GM23338 (cell line): ENCODE results near the gene RBP3. TPM values are rescaled to one million over a fixed set of nuclear protein-coding genes. Genes with fewer than 3 reads are reported as not detected.

Experiments
- ATAC-seq: fragments of 200-7000 bp; cut with Tn5 transposase; 3 replicates; pipeline ENCODE4 v1.9.1; 2020
- DNase-seq: peaks from one replicate; pipeline ENCODE4 v3.0.0-alpha.2; 2015; ENCODE audit warnings: low spot score
- H2AFZ ChIP-seq: fragments of 200-600 bp; sonication (generic); 2 replicates; pipeline ENCODE4 v1.8.0; 2016; ENCODE audit warnings: antibody characterized with exemption, mild to moderate bottlenecking, moderate library complexity
- H3F3A ChIP-seq: fragments of 200-600 bp; sonication (generic); replicated peaks from 2 replicates; pipeline ENCODE4 v1.8.0; 2017; ENCODE audit warnings: antibody characterized with exemption, mixed run types, low read depth
- H3K27ac ChIP-seq: fragments of 200-600 bp; sonication (generic); 2 replicates; pipeline ENCODE4 v1.6.1; 2016; ENCODE audit warnings: low read depth
- H3K27me3 ChIP-seq: fragments of 200-600 bp; sonication (generic); 2 replicates; pipeline ENCODE4 v1.8.0; 2016; ENCODE audit warnings: mild to moderate bottlenecking, mixed run types, moderate library complexity; ENCODE audit not compliant: insufficient read depth
- H3K36me3 ChIP-seq: fragments of 200-600 bp; sonication (generic); 2 replicates; pipeline ENCODE4 v1.8.0; 2016; ENCODE audit warnings: mild to moderate bottlenecking; ENCODE audit not compliant: insufficient read depth
- H3K4me1 ChIP-seq: fragments of 200-600 bp; sonication (generic); 2 replicates; pipeline ENCODE4 v1.8.0; 2016; ENCODE audit warnings: mild to moderate bottlenecking, moderate library complexity; ENCODE audit not compliant: insufficient read depth
- H3K4me2 ChIP-seq: fragments of 200-600 bp; sonication (generic); 2 replicates; pipeline ENCODE4 v1.7.1; 2017; ENCODE audit warnings: mixed run types
- H3K4me3 ChIP-seq: fragments of 200-600 bp; sonication (generic); 2 replicates; pipeline ENCODE4 v1.6.1; 2016; ENCODE audit warnings: mixed run types
- H3K79me2 ChIP-seq: fragments of 200-600 bp; sonication (generic); replicated peaks from 2 replicates; pipeline ENCODE4 v1.8.0; 2017; ENCODE audit warnings: mild to moderate bottlenecking; ENCODE audit not compliant: insufficient read depth
- H3K9me2 ChIP-seq: fragments of 200-600 bp; sonication (generic); 2 replicates; pipeline ENCODE4 v1.8.0; 2017; ENCODE audit not compliant: insufficient read depth
- H4K20me1 ChIP-seq: fragments of 200-600 bp; sonication (generic); replicated peaks from 2 replicates; pipeline ENCODE4 v1.8.0; 2017; ENCODE audit warnings: mild to moderate bottlenecking; ENCODE audit not compliant: insufficient read depth
- H3K27ac Mint-ChIP-seq: 2 replicates; pipeline ENCODE4 v1.8.0; 2020; ENCODE audit warnings: inconsistent platforms, mild to moderate bottlenecking, moderate library complexity, mixed read lengths
- H3K27me3 Mint-ChIP-seq: 3 replicates; pipeline ENCODE4 v1.8.0; 2022; ENCODE audit warnings: low read depth, mild to moderate bottlenecking, moderate library complexity, mixed read lengths, inconsistent platforms; ENCODE audit not compliant: insufficient read depth, poor library complexity
- H3K36me3 Mint-ChIP-seq: 3 replicates; pipeline ENCODE4 v1.8.0; 2021; ENCODE audit warnings: low read depth, mild to moderate bottlenecking, inconsistent platforms, moderate library complexity, mixed read lengths
- H3K4me1 Mint-ChIP-seq: 3 replicates; pipeline ENCODE4 v1.8.0; 2020; ENCODE audit warnings: mild to moderate bottlenecking, inconsistent platforms, mixed read lengths
- H3K4me3 Mint-ChIP-seq: 3 replicates; pipeline ENCODE4 v1.8.0; 2021; ENCODE audit warnings: moderate library complexity, mild to moderate bottlenecking, inconsistent platforms, mixed read lengths
- H3K9me3 Mint-ChIP-seq: 3 replicates; pipeline ENCODE4 v1.8.0; 2020; ENCODE audit warnings: moderate library complexity, mild to moderate bottlenecking, inconsistent platforms, mixed read lengths
- EZH2 ChIP-seq: fragments of 200-600 bp; sonication (generic); IDR thresholded peaks from one replicate; pipeline ENCODE4 v1.8.0; 2017; ENCODE audit warnings: antibody characterized with exemption, mild to moderate bottlenecking, low read depth; ENCODE audit not compliant: unreplicated experiment
- REST ChIP-seq: IDR thresholded peaks from one replicate; pipeline ENCODE4 v1.6.1; 2018; ENCODE audit warnings: antibody characterized with exemption; ENCODE audit not compliant: unreplicated experiment
- STAT1 ChIP-seq: IDR thresholded peaks from one replicate; pipeline ENCODE4 v1.6.1; 2016; ENCODE audit warnings: antibody characterized with exemption; ENCODE audit not compliant: unreplicated experiment
- ZNF114 ChIP-seq: fragments of 250-450 bp; sonication (Bioruptor Pico); IDR thresholded peaks from 2 replicates; pipeline ENCODE4 v1.5.0; 2020; ENCODE audit warnings: mild to moderate bottlenecking, moderate library complexity
- polyA plus RNA-seq: library from polyadenylated mRNA; unstranded; fragments of >200 nt; fragmentation: Nextera tagmentation; extraction: Ambion mirVana; gene quantifications from 2 replicates; pipeline ENCODE4 v1.2.1, GENCODE V29; 2016
- total RNA-seq: library from RNA; depleted of rRNA; stranded (reverse); fragments of >200 nt; shearing (Covaris generic); gene quantifications from 2 replicates; pipeline ENCODE4 v1.2.3, GENCODE V29; 2014
- TF ChIP-seq, protein P1 (sequence below), 2 experiments: fragments of 200-600 bp in 1 of 2; sonication (generic) in 1 of 2; conservative IDR thresholded peaks; 2 replicates each; pipeline versions ENCODE4 v1.5.1 to v1.6.1; 2016 to 2017; ENCODE audit warnings: antibody characterized with exemption in 2 of 2, low read depth in 2 of 2, mild to moderate bottlenecking in 2 of 2, moderate library complexity in 1 of 2
- TF ChIP-seq, protein P2 (sequence below): fragments of 250-450 bp; sonication (Bioruptor Pico); IDR thresholded peaks from 2 replicates; pipeline ENCODE4 v1.5.0; 2020; ENCODE audit warnings: mild to moderate bottlenecking, moderate library complexity

RBP3 gene
- total and polyA plus RNA-seq, 2 experiments from 2014 or later = not detected

GRCh38 chr10:47403446-47404318, 55.5 kb downstream of the RBP3 start:
- no peaks in the 10 kb centered on the region for H3K27me3 ChIP-seq
- Mint-ChIP-seq H3K27ac (peak overlapping the region; percentile 33; the same call in 1 of the 2 replicates), H3K4me3 (no peak overlapping the region; the same call in 2 of the 3 replicates), H3K27me3 (peaks cover 10% of the 10 kb centered on the region), H3K9me3 (no peaks in the 10 kb centered on the region), H3K4me1 (peaks cover 25% of the 10 kb centered on the region), H3K36me3 (no peaks in the 10 kb centered on the region)
- H3K4me1 ChIP-seq = peaks cover 9% of the 10 kb centered on the region; the same call in 1 of the 2 replicates
- H3K79me2 ChIP-seq = no peaks in the 10 kb centered on the region
- H3K4me2 ChIP-seq = 0 out of 2 replicates have a peak overlapping the region, but pooled peaks have one; percentile 57
- TF ChIP-seq, protein P1, sequence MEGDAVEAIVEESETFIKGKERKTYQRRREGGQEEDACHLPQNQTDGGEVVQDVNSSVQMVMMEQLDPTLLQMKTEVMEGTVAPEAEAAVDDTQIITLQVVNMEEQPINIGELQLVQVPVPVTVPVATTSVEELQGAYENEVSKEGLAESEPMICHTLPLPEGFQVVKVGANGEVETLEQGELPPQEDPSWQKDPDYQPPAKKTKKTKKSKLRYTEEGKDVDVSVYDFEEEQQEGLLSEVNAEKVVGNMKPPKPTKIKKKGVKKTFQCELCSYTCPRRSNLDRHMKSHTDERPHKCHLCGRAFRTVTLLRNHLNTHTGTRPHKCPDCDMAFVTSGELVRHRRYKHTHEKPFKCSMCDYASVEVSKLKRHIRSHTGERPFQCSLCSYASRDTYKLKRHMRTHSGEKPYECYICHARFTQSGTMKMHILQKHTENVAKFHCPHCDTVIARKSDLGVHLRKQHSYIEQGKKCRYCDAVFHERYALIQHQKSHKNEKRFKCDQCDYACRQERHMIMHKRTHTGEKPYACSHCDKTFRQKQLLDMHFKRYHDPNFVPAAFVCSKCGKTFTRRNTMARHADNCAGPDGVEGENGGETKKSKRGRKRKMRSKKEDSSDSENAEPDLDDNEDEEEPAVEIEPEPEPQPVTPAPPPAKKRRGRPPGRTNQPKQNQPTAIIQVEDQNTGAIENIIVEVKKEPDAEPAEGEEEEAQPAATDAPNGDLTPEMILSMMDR (conservative IDR thresholded peaks at IDR 0.05; ENCODE audit: low read depth in 2 of 2) = peak in 1 of 2 experiments; percentile 30; a peak in 1 of 4 replicates
- no peak for TF ChIP-seq REST
- no peaks in the 10 kb centered on the region for H3F3A ChIP-seq
- ATAC-seq = peak; percentile 37
- no peaks in the 10 kb centered on the region for H4K20me1 ChIP-seq
- no peaks in the 10 kb centered on the region for H3K36me3 ChIP-seq
- DNase-seq = no peak
- H3K4me3 ChIP-seq = no peak overlapping the region
- 0 out of 2 replicates have a peak overlapping the region, but pooled peaks have one; percentile 59 for H2AFZ ChIP-seq
- H3K27ac ChIP-seq = no peak overlapping the region
- H3K9me2 ChIP-seq = 0 out of 2 replicates have a peak, but pooled peaks cover 2% of the 10 kb centered on the region

GRCh38 chr10:47404446-47404845, 56.3 kb downstream of the RBP3 start:
- Mint-ChIP-seq H3K36me3 (no peaks in the 10 kb centered on the region), H3K4me3 (no peak overlapping the region), H3K27me3 (peaks cover 10% of the 10 kb centered on the region), H3K27ac (no peak overlapping the region), H3K9me3 (no peaks in the 10 kb centered on the region), H3K4me1 (peaks cover 25% of the 10 kb centered on the region)
- H3K27ac ChIP-seq = no peak overlapping the region
- H3F3A ChIP-seq = no peaks in the 10 kb centered on the region
- ATAC-seq (peak; percentile 30), DNase-seq (peak; percentile 23)
- H3K9me2 ChIP-seq = 0 out of 2 replicates have a peak, but pooled peaks cover 2% of the 10 kb centered on the region
- no peak overlapping the region for H3K4me2 ChIP-seq
- no peaks in the 10 kb centered on the region for H3K79me2 ChIP-seq
- no peaks in the 10 kb centered on the region for H4K20me1 ChIP-seq
- no peak overlapping the region for H2AFZ ChIP-seq
- no peaks in the 10 kb centered on the region for H3K27me3 ChIP-seq
- H3K4me3 ChIP-seq = no peak overlapping the region
- peaks cover 9% of the 10 kb centered on the region; the same call in 1 of the 2 replicates for H3K4me1 ChIP-seq
- H3K36me3 ChIP-seq = no peaks in the 10 kb centered on the region
- no peak for TF ChIP-seq STAT1
- no peak for TF ChIP-seq EZH2
- TF ChIP-seq, protein P2, sequence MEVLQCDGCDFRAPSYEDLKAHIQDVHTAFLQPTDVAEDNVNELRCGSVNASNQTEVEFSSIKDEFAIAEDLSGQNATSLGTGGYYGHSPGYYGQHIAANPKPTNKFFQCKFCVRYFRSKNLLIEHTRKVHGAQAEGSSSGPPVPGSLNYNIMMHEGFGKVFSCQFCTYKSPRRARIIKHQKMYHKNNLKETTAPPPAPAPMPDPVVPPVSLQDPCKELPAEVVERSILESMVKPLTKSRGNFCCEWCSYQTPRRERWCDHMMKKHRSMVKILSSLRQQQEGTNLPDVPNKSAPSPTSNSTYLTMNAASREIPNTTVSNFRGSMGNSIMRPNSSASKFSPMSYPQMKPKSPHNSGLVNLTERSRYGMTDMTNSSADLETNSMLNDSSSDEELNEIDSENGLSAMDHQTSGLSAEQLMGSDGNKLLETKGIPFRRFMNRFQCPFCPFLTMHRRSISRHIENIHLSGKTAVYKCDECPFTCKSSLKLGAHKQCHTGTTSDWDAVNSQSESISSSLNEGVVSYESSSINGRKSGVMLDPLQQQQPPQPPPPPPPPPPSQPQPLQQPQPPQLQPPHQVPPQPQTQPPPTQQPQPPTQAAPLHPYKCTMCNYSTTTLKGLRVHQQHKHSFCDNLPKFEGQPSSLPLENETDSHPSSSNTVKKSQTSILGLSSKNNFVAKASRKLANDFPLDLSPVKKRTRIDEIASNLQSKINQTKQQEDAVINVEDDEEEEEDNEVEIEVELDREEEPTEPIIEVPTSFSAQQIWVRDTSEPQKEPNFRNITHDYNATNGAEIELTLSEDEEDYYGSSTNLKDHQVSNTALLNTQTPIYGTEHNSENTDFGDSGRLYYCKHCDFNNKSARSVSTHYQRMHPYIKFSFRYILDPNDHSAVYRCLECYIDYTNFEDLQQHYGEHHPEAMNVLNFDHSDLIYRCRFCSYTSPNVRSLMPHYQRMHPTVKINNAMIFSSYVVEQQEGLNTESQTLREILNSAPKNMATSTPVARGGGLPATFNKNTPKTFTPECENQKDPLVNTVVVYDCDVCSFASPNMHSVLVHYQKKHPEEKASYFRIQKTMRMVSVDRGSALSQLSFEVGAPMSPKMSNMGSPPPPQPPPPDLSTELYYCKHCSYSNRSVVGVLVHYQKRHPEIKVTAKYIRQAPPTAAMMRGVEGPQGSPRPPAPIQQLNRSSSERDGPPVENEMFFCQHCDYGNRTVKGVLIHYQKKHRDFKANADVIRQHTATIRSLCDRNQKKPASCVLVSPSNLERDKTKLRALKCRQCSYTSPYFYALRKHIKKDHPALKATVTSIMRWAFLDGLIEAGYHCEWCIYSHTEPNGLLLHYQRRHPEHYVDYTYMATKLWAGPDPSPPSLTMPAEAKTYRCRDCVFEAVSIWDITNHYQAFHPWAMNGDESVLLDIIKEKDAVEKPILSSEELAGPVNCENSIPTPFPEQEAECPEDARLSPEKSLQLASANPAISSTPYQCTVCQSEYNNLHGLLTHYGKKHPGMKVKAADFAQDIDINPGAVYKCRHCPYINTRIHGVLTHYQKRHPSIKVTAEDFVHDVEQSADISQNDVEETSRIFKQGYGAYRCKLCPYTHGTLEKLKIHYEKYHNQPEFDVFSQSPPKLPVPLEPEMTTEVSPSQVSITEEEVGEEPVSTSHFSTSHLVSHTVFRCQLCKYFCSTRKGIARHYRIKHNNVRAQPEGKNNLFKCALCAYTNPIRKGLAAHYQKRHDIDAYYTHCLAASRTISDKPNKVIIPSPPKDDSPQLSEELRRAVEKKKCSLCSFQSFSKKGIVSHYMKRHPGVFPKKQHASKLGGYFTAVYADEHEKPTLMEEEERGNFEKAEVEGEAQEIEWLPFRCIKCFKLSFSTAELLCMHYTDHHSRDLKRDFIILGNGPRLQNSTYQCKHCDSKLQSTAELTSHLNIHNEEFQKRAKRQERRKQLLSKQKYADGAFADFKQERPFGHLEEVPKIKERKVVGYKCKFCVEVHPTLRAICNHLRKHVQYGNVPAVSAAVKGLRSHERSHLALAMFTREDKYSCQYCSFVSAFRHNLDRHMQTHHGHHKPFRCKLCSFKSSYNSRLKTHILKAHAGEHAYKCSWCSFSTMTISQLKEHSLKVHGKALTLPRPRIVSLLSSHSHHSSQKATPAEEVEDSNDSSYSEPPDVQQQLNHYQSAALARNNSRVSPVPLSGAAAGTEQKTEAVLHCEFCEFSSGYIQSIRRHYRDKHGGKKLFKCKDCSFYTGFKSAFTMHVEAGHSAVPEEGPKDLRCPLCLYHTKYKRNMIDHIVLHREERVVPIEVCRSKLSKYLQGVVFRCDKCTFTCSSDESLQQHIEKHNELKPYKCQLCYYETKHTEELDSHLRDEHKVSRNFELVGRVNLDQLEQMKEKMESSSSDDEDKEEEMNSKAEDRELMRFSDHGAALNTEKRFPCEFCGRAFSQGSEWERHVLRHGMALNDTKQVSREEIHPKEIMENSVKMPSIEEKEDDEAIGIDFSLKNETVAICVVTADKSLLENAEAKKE (CRISPR knock-in tag) = no peak
- TF ChIP-seq ZNF114 (CRISPR knock-in tag) = no peak
